CD4-positive, alpha-beta T cell (primary cell): ENCODE results near the gene AGAP1. TPM values are rescaled to one million over a fixed set of nuclear protein-coding genes. Genes with fewer than 3 reads are reported as not detected.

ENCODE experiments used
- ATAC-seq: fragments of 200-7000 bp; cut with Tn5 transposase; one replicate; pipeline ENCODE4 v1.10.0; 2022; ENCODE audit warnings: mild to moderate bottlenecking; ENCODE audit not compliant: poor library complexity
- CTCF ChIA-PET: fragments of 350-600 bp; sonication (Branson Sonifier 250); formaldehyde crosslinking; loops from one replicate; lab custom pipeline; 2021; ENCODE audit warnings: antibody characterized with exemption, inconsistent platforms; lab: Charles Lee
- POLR2A ChIA-PET: fragments of 350-600 bp; sonication (Branson Sonifier 250); formaldehyde crosslinking; loops from one replicate; lab custom pipeline; 2021; ENCODE audit warnings: antibody characterized with exemption, inconsistent platforms; lab: Charles Lee
- DNase-seq, 14 experiments: peaks; one replicate each; pipeline ENCODE4 v3.0.0-alpha.2; 2013 to 2020; ENCODE audit warnings: mixed read lengths in 2 of 14
- H3K27ac ChIP-seq, 2 donors: one replicate each; pipeline versions ENCODE4 v1.5.1 to v1.7.0; 2013; ENCODE audit warnings: low read length in 2 of 2, low read depth in 1 of 2, mild to moderate bottlenecking in 1 of 2
- H3K27me3 ChIP-seq, 2 experiments: 1 replicate in 1 of 2; 2 replicates in 1 of 2; pipeline versions ENCODE4 v1.6.1 to v1.7.0; 2013; ENCODE audit warnings: low read length in 2 of 2, control low read depth in 1 of 2, mild to moderate bottlenecking in 1 of 2, moderate library complexity in 1 of 2; ENCODE audit not compliant: insufficient read depth in 2 of 2, control insufficient read depth in 1 of 2
- H3K36me3 ChIP-seq: one replicate; pipeline ENCODE4 v1.6.1; 2013; ENCODE audit warnings: low read length, control low read depth; ENCODE audit not compliant: insufficient read depth
- H3K4me1 ChIP-seq: one replicate; pipeline ENCODE4 v1.6.1; 2013; ENCODE audit warnings: low read length, control low read depth; ENCODE audit not compliant: insufficient read depth
- H3K4me3 ChIP-seq: one replicate; pipeline ENCODE4 v1.5.1; 2013; ENCODE audit warnings: mild to moderate bottlenecking, low read length, moderate library complexity
- H3K9me3 ChIP-seq, 2 experiments: 1 replicate in 1 of 2; 2 replicates in 1 of 2; pipeline versions ENCODE4 v1.6.1 to v1.7.0; 2013; ENCODE audit warnings: low read length in 2 of 2, mild to moderate bottlenecking in 2 of 2, control low read depth in 1 of 2, moderate library complexity in 1 of 2; ENCODE audit not compliant: control insufficient read depth in 1 of 2, insufficient read depth in 1 of 2
- H3K27ac Mint-ChIP-seq: one replicate; pipeline ENCODE4 v1.8.0; 2020; ENCODE audit warnings: mixed read lengths
- H3K27me3 Mint-ChIP-seq: one replicate; pipeline ENCODE4 v1.8.0; 2021; ENCODE audit warnings: mixed read lengths
- H3K36me3 Mint-ChIP-seq: one replicate; pipeline ENCODE4 v1.8.0; 2021; ENCODE audit warnings: low read depth, mixed read lengths
- H3K4me1 Mint-ChIP-seq: one replicate; pipeline ENCODE4 v1.8.0; 2021; ENCODE audit warnings: low read depth, mixed read lengths
- H3K4me3 Mint-ChIP-seq: one replicate; pipeline ENCODE4 v1.8.0; 2020; ENCODE audit warnings: mild to moderate bottlenecking, mixed read lengths
- H3K9me3 Mint-ChIP-seq: one replicate; pipeline ENCODE4 v1.8.0; 2020; ENCODE audit warnings: mixed read lengths
- CTCF ChIP-seq: fragments of 200-600 bp; IDR thresholded peaks from one replicate; pipeline ENCODE4 v1.8.0; 2022; ENCODE audit warnings: antibody characterized with exemption, mild to moderate bottlenecking
- intact Hi-C, 2 experiments: fragments of 100-400 bp; cut with DNase I in 1 of 2; cut with micrococcal nuclease in 1 of 2; formaldehyde crosslinking; loops; one replicate each; pipeline versions ENCODE4 v1.15.1 to v1.9.0; 2023 to 2025; cut with DNase I, micrococcal nuclease
- total RNA-seq, 174 experiments: library from RNA in 2 of 174; stranded (reverse) in 2 of 174; gene quantifications; one replicate each; pipeline ENCODE4 v1.2.3 and lab custom pipeline; 2021 to 2026

Gene AGAP1
- total RNA-seq, 2 experiments from 2014 or later = 2.6 to 3.1 TPM

- DNase-seq (no peak), ATAC-seq (no peak)
- Mint-ChIP-seq H3K27ac (no peak overlapping the region), H3K36me3 (no peaks in the 10 kb centered on the region), H3K4me1 (peaks cover 15% of the 10 kb centered on the region), H3K27me3 (peaks cover 56% of the 10 kb centered on the region), H3K9me3 (no peaks in the 10 kb centered on the region), H3K4me3 (no peak overlapping the region)
- peaks cover 7% of the 10 kb centered on the region for H3K4me1 ChIP-seq
- no peak overlapping the region for H3K27ac ChIP-seq
- H3K36me3 ChIP-seq = no peaks in the 10 kb centered on the region
- peaks cover 0 to 43% of the 10 kb centered on the region in 2 experiments for H3K9me3 ChIP-seq
- peaks cover 50 to 88% of the 10 kb centered on the region in 2 experiments for H3K27me3 ChIP-seq
- ChIA-PET POLR2A (no interaction called here), CTCF (no interaction called here)
- intact Hi-C loops = no loop called here
- no peak overlapping the region for H3K4me3 ChIP-seq
- TF ChIP-seq CTCF = no peak
Observed at GRCh38 chr2:236163471-236164200, 669.8 kb downstream of the AGAP1 start.

GRCh38 chr2:236164201-236164924, 670.5 kb downstream of the AGAP1 start:
- peaks cover 0 to 41% of the 10 kb centered on the region in 2 experiments for H3K9me3 ChIP-seq
- H3K4me3 ChIP-seq = no peak overlapping the region
- no peak overlapping the region for H3K27ac Mint-ChIP-seq
- no peaks in the 10 kb centered on the region for H3K36me3 ChIP-seq
- no peaks in the 10 kb centered on the region for H3K9me3 Mint-ChIP-seq
- H3K36me3 Mint-ChIP-seq = no peaks in the 10 kb centered on the region
- no peak overlapping the region for H3K27ac ChIP-seq
- peaks cover 57 to 90% of the 10 kb centered on the region in 2 experiments for H3K27me3 ChIP-seq
- no peak for ATAC-seq
- H3K4me1 ChIP-seq = peaks cover 7% of the 10 kb centered on the region
- ChIA-PET CTCF (no interaction called here), POLR2A (no interaction called here)
- H3K4me1 Mint-ChIP-seq = peaks cover 15% of the 10 kb centered on the region
- intact Hi-C loops = no loop called here
- no peak for DNase-seq
- peaks cover 57% of the 10 kb centered on the region for H3K27me3 Mint-ChIP-seq
- no peak overlapping the region for H3K4me3 Mint-ChIP-seq
- TF ChIP-seq CTCF = no peak

GRCh38 chr2:236164925-236165841, 671.3 kb downstream of the AGAP1 start:
- Histone ChIP-seq H3K9me3 (peaks cover 0 to 45% of the 10 kb centered on the region in 2 experiments), H3K4me3 (no peak overlapping the region), H3K36me3 (no peaks in the 10 kb centered on the region), H3K4me1 (peaks cover 7% of the 10 kb centered on the region), H3K27ac (no peak overlapping the region), H3K27me3 (peaks cover 63 to 90% of the 10 kb centered on the region in 2 experiments)
- peaks cover 17% of the 10 kb centered on the region for H3K4me1 Mint-ChIP-seq
- peaks cover 63% of the 10 kb centered on the region for H3K27me3 Mint-ChIP-seq
- no peak for ATAC-seq
- H3K9me3 Mint-ChIP-seq = no peaks in the 10 kb centered on the region
- H3K27ac Mint-ChIP-seq = no peak overlapping the region
- CTCF ChIA-PET = no interaction called here
- intact Hi-C loops = no loop called here
- DNase-seq = no peak
- TF ChIP-seq CTCF = no peak
- no peak overlapping the region for H3K4me3 Mint-ChIP-seq
- no peaks in the 10 kb centered on the region for H3K36me3 Mint-ChIP-seq
- POLR2A ChIA-PET = no interaction called here
